Prostate gland (tissue), 2 donors: ENCODE data around the gene PDE4D. TPM values are rescaled to one million over a fixed set of nuclear protein-coding genes. Genes with fewer than 3 reads are reported as not detected.
"Not testable (repeated sequence)": the region's sequence is repeated elsewhere in the genome, so short reads cannot be mapped to it uniquely, and the experiment has no call there.

Experiments
- DNase-seq: peaks from one replicate; pipeline ENCODE4 v3.0.0-alpha.2; 2019; ENCODE audit warnings: low spot score
- H3K27ac ChIP-seq, 2 donors: fragments of 200-600 bp; sonication (generic); 2 replicates each; pipeline ENCODE4 v1.5.1; 2017 to 2019
- H3K27me3 ChIP-seq: fragments of 200-600 bp; sonication (generic); replicated peaks from 2 replicates; pipeline ENCODE4 v1.5.1; 2019; ENCODE audit not compliant: insufficient read depth
- H3K36me3 ChIP-seq, 2 donors: fragments of 200-600 bp; sonication (generic); 1 replicate in 1 of 2; 2 replicates in 1 of 2; pipeline versions ENCODE4 v1.5.1 to v1.8.1; 2017 to 2019
- H3K4me1 ChIP-seq: fragments of 200-600 bp; sonication (generic); replicated peaks from 2 replicates; pipeline ENCODE4 v1.5.1; 2019
- H3K4me3 ChIP-seq, 2 donors: fragments of 200-600 bp; sonication (generic); 2 replicates each; pipeline ENCODE4 v1.5.1; 2017 to 2019
- H3K9me3 ChIP-seq: fragments of 200-600 bp; sonication (generic); 2 replicates; pipeline ENCODE4 v1.5.1; 2017
- CTCF ChIP-seq, 4 experiments: fragments of 200-600 bp in 2 of 4; fragments of 450-650 bp in 2 of 4; sonication (generic) in 2 of 4; IDR thresholded peaks; 1 replicate in 3 of 4; 2 replicates in 1 of 4; pipeline ENCODE4 v1.5.1; 2016 to 2019; ENCODE audit warnings: antibody characterized with exemption in 4 of 4, mild to moderate bottlenecking in 2 of 4, moderate library complexity in 2 of 4
- POLR2A ChIP-seq: fragments of 450-650 bp; IDR thresholded peaks from one replicate; pipeline ENCODE4 v1.6.1; 2016; ENCODE audit warnings: antibody characterized with exemption, mild to moderate bottlenecking
- POLR2AphosphoS5 ChIP-seq: sonication (generic); formaldehyde crosslinking; IDR thresholded peaks from one replicate; pipeline ENCODE4 v1.6.1; 2017; ENCODE audit warnings: antibody characterized with exemption
- WGBS: methylation state at CpG from one replicate; pipeline ENCODE4 v1.1.5; 2018; 5-methylcytosine and 5-hydroxymethylcytosine counted together
- intact Hi-C: fragments of 100-400 bp; cut with DNase I; formaldehyde crosslinking; loops from one replicate; pipeline ENCODE4 v1.14.2; 2022
- total RNA-seq, 2 donors: library from RNA; depleted of rRNA; stranded (reverse); fragments of >200 nt; gene quantifications; one replicate each; pipeline ENCODE4 v1.1.0, GENCODE V29; 2016

The PDE4D gene
- total RNA-seq, 2 donors from 2014 or later, result 64.2 to 75.6 TPM

- TF ChIP-seq POLR2A (no peak), POLR2AphosphoS5 (no peak), CTCF (IDR thresholded peaks at IDR 0.05) (no peak)
- intact Hi-C loops, result no loop called here
- Histone ChIP-seq H3K36me3 (no peaks in the 10 kb centered on the region), H3K4me1 (no peaks in the 10 kb centered on the region), H3K27ac (no peak overlapping the region), H3K4me3 (no peak overlapping the region), H3K9me3 (no peaks in the 10 kb centered on the region), H3K27me3 (no peaks in the 10 kb centered on the region)
- 72% methylated on average over 5 of the region's 5 CpGs for WGBS
- no peak for DNase-seq
Measured at GRCh38 chr5:59785676-59786333, 107.7 kb downstream of the PDE4D start.

- H3K36me3 ChIP-seq, H3K9me3 ChIP-seq, DNase-seq, H3K27me3 ChIP-seq, H3K27ac ChIP-seq, H3K4me1 ChIP-seq, intact Hi-C loops, H3K4me3 ChIP-seq: not testable (repeated sequence)
- WGBS, result 93% methylated on average over 1 of the region's 1 CpG
Measured at GRCh38 chr5:59784708-59785107, 108.8 kb downstream of the PDE4D start.

GRCh38 chr5:59783264-59783663, 110.3 kb downstream of the PDE4D start:
- Histone ChIP-seq H3K4me1 (no peaks in the 10 kb centered on the region), H3K36me3 (no peaks in the 10 kb centered on the region), H3K9me3 (no peaks in the 10 kb centered on the region), H3K27me3 (no peaks in the 10 kb centered on the region), H3K4me3 (no peak overlapping the region), H3K27ac (no peak overlapping the region)
- intact Hi-C loops, result no loop called here
- no peak for DNase-seq
- TF ChIP-seq POLR2A (no peak), CTCF (IDR thresholded peaks at IDR 0.05) (no peak), POLR2AphosphoS5 (no peak)

- Histone ChIP-seq H3K4me1 (no peaks in the 10 kb centered on the region), H3K4me3 (no peak overlapping the region), H3K9me3 (no peaks in the 10 kb centered on the region), H3K36me3 (no peaks in the 10 kb centered on the region), H3K27ac (no peak overlapping the region), H3K27me3 (no peaks in the 10 kb centered on the region)
- WGBS, result 87% methylated on average over 1 of the region's 1 CpG
- no peak for DNase-seq
- intact Hi-C loops, result no loop called here
- TF ChIP-seq POLR2AphosphoS5 (no peak), CTCF (IDR thresholded peaks at IDR 0.05) (no peak), POLR2A (no peak)
Measured at GRCh38 chr5:59782856-59783255, 110.7 kb downstream of the PDE4D start.

- no peaks in the 10 kb centered on the region for H3K4me1 ChIP-seq
- intact Hi-C loops, result no loop called here
- H3K27ac ChIP-seq, result no peak overlapping the region
- H3K9me3 ChIP-seq, result no peaks in the 10 kb centered on the region
- no peak for DNase-seq
- WGBS, result 89% methylated on average over 2 of the region's 2 CpGs
- H3K36me3 ChIP-seq, result no peaks in the 10 kb centered on the region
- H3K27me3 ChIP-seq, result no peaks in the 10 kb centered on the region
- TF ChIP-seq CTCF (IDR thresholded peaks at IDR 0.05), result no peak
- no peak for TF ChIP-seq POLR2A
- no peak for TF ChIP-seq POLR2AphosphoS5
- H3K4me3 ChIP-seq, result no peak overlapping the region
Measured at GRCh38 chr5:59779453-59779852, 114.1 kb downstream of the PDE4D start.
